ENCODE data around the gene ABLIM2.

Gene ABLIM2

GRCh38 chr4:8126523-8126922, 32.1 kb downstream of the ABLIM2 start:
- Mint-ChIP-seq H3K27ac (no peak overlapping the region), H3K36me3 (ENCODE audit: low read depth) (no peaks in the 10 kb centered on the region), H3K4me3 (no peak overlapping the region), H3K27me3 (ENCODE audit: low read depth) (no peaks in the 10 kb centered on the region), H3K4me1 (ENCODE audit: low read depth) (no peaks in the 10 kb centered on the region), H3K9me3 (no peaks in the 10 kb centered on the region)
- no peak for DNase-seq (ENCODE audit: low spot score)

DNA sequence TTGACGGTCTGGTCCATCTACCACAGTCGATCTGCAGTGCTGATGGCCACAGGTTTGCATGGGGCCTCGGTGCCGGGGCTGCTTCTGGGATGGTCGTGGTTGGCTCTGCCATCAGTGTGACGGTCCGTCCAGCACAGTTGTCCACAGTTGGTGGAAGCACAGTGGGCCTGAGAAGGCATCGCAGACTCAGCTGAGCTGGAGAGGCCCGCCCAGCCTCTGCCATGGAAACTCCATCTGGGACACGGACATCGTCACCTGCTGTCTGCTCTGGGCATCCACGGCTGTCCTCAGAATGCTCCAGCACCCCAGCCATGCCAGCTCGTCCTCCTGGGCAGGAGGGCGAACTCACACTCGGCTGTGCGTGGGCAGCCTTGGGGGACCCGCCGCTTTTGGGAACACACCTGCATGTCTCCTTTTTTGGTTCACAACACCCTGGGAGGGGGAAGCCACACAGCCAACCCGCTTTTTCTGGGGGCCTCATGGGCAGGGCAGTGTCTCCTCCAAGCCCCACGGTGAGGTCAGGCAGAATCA, 33.0 kb downstream of the ABLIM2 start:
- no peaks in the 10 kb centered on the region for H3K9me3 Mint-ChIP-seq
- no peaks in the 10 kb centered on the region for H3K36me3 Mint-ChIP-seq (ENCODE audit: low read depth)
- H3K4me1 Mint-ChIP-seq (ENCODE audit: low read depth), result no peaks in the 10 kb centered on the region
- H3K27me3 Mint-ChIP-seq (ENCODE audit: low read depth), result no peaks in the 10 kb centered on the region
- no peak overlapping the region for H3K4me3 Mint-ChIP-seq
- no peak overlapping the region for H3K27ac Mint-ChIP-seq
- no peak for DNase-seq (ENCODE audit: low spot score)

- Mint-ChIP-seq H3K27ac (no peak overlapping the region), H3K4me1 (ENCODE audit: low read depth) (no peaks in the 10 kb centered on the region), H3K27me3 (ENCODE audit: low read depth) (no peaks in the 10 kb centered on the region)
These were observed 34.7 kb downstream of the ABLIM2 start for GRCh38 chr4:8123870-8124269.

GRCh38 chr4:8123389-8123788, 35.2 kb downstream of the ABLIM2 start:
- no peaks in the 10 kb centered on the region for H3K4me1 Mint-ChIP-seq (ENCODE audit: low read depth)
- no peak for DNase-seq (ENCODE audit: low spot score)
- H3K27ac Mint-ChIP-seq, result no peak overlapping the region
- no peaks in the 10 kb centered on the region for H3K9me3 Mint-ChIP-seq
- H3K4me3 Mint-ChIP-seq, result no peak overlapping the region
- H3K36me3 Mint-ChIP-seq (ENCODE audit: low read depth), result no peaks in the 10 kb centered on the region
- H3K27me3 Mint-ChIP-seq (ENCODE audit: low read depth), result no peaks in the 10 kb centered on the region

More at GRCh38 chr4:8123870-8124269, 34.7 kb downstream of the ABLIM2 start:
- no peak overlapping the region for H3K4me3 Mint-ChIP-seq
- no peaks in the 10 kb centered on the region for H3K9me3 Mint-ChIP-seq
- no peaks in the 10 kb centered on the region for H3K36me3 Mint-ChIP-seq (ENCODE audit: low read depth)
- DNase-seq (ENCODE audit: low spot score), result no peak

DNA sequence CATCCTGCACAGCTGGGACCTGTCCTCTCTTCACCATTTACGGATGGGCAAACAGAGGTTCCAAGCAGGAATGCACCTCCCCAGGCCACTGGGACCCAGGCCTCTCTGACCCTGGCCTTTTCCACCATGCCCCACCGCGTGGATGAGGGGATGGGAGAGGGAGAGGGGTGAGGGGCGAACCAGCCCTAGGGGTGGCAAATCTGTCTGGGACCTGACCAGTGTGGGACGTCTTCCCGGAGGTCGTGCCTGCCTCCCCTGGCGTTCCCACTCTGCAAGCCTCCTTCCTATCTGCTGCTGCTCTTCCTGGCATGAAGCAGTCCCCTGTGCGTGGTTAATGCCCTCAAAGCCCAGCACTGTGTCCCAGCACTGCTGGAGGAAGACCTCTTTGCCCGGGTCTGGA, 35.9 kb downstream of the ABLIM2 start:
- no peak overlapping the region for H3K27ac Mint-ChIP-seq
- no peaks in the 10 kb centered on the region for H3K36me3 Mint-ChIP-seq (ENCODE audit: low read depth)
- no peaks in the 10 kb centered on the region for H3K4me1 Mint-ChIP-seq (ENCODE audit: low read depth)
- DNase-seq (ENCODE audit: low spot score), result no peak
- no peak overlapping the region for H3K4me3 Mint-ChIP-seq
- no peaks in the 10 kb centered on the region for H3K9me3 Mint-ChIP-seq
- H3K27me3 Mint-ChIP-seq (ENCODE audit: low read depth), result no peaks in the 10 kb centered on the region

DNA sequence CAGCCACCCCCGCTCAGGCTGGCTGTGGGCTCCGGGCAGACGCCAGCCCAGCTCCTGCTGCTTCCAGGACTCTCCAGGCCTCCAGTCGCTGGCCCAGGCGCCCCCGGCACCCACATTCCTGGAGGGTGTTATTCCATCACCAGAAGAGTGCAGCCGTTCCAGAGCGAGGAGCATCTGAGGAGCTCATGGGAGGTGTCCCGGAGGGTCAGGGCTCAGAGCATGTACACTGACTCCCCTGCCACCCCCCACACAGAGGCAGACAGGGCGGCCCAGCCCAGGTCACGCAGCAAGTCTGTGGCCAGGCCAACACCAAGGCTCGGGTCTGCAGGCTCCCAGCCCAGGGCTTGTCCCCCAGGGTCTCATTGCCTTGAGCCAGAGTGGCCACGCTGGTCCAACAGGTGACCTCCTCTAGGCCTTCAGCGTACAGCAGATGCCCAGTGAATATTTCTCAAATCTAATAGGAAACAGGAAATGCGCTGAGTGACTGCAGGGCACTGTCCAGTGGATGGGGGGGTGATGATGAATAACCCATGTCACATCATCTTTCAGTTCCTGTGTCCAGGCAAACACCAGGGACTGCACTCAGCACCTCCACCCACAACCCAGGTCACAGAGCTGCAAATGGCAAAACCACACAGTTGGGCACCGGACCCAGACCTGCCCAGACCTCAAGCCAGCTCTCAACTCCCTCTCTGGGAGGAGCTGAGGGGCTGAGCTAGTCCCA, 37.2 kb downstream of the ABLIM2 start:
- DNase-seq (ENCODE audit: low spot score), result no peak
- H3K4me3 Mint-ChIP-seq, result no peak overlapping the region

DNA sequence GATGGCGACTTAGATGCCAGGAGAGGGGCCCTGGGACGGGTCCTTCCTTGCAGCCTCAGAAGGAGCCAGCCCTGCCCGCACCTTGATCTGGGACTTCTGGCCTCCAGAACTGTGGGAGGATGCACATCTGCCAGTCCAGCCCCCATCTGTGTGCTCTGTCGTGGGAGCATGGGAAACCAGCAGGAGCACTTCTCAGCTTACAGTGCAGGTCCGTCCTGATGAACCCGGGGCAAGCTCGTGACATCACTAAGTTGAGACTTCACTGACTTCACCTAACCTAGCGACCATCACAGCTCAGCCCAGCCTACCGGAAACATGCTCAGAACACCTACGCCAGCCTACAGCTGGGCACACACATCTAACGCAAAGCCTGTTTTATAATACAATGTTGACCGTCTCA, 38.1 kb downstream of the ABLIM2 start:
- Mint-ChIP-seq H3K27me3 (ENCODE audit: low read depth) (no peaks in the 10 kb centered on the region), H3K4me1 (ENCODE audit: low read depth) (peaks cover 3% of the 10 kb centered on the region), H3K36me3 (ENCODE audit: low read depth) (no peaks in the 10 kb centered on the region), H3K9me3 (no peaks in the 10 kb centered on the region), H3K27ac (no peak overlapping the region), H3K4me3 (no peak overlapping the region)
- DNase-seq (ENCODE audit: low spot score), result no peak

More for the DNA sequence above, 37.2 kb downstream of the ABLIM2 start:
- H3K27ac Mint-ChIP-seq, result no peak overlapping the region
- no peaks in the 10 kb centered on the region for H3K27me3 Mint-ChIP-seq (ENCODE audit: low read depth)
- no peaks in the 10 kb centered on the region for H3K36me3 Mint-ChIP-seq (ENCODE audit: low read depth)
- no peaks in the 10 kb centered on the region for H3K9me3 Mint-ChIP-seq
- H3K4me1 Mint-ChIP-seq (ENCODE audit: low read depth), result peaks cover 3% of the 10 kb centered on the region

DNA sequence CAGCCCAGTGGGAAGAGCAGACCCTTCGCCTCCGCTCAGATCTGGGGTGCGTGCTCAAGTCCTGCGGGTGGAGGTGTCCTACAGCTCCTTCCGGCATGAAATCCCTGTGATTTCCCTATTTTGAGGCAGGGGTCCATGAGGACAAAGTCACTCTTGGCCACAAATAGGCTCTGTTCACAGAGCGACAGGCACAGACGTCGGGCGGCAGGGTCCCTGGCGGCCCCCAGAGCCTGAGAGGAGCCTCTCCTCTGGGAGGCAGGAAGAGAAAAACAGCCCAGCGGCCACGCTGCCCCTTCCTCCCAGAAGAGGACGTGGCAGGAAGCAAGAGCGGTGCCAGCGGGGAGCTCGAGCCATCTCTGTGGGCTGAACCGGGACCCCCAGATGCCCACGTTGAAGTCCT, 38.7 kb downstream of the ABLIM2 start:
- H3K27me3 Mint-ChIP-seq (ENCODE audit: low read depth), result no peaks in the 10 kb centered on the region
- no peaks in the 10 kb centered on the region for H3K9me3 Mint-ChIP-seq

DNA sequence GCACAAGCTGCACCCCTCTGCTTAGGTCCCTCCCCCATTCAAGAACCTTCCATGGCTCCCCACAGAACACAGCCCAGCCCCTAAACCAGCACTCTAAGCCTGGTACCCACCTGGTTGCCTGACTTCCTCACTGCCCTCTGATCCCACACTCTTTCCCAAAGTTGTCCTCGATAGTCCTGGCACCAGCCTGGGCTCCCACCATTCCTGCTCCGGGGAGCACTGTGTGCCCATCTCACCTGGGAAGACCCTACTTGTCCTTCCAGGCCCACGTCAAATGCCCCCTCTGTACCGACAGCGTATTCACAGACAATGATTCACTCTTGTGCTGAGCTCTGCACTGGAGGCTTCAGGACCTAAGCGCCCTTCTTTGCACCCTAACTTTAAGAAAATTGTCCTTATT, 40.1 kb downstream of the ABLIM2 start:
- Mint-ChIP-seq H3K4me3 (no peak overlapping the region), H3K4me1 (ENCODE audit: low read depth) (peaks cover 3% of the 10 kb centered on the region), H3K9me3 (no peaks in the 10 kb centered on the region), H3K27me3 (ENCODE audit: low read depth) (no peaks in the 10 kb centered on the region), H3K27ac (no peak overlapping the region), H3K36me3 (ENCODE audit: low read depth) (no peaks in the 10 kb centered on the region)
- no peak for DNase-seq (ENCODE audit: low spot score)

More for the DNA sequence above, 38.7 kb downstream of the ABLIM2 start:
- Mint-ChIP-seq H3K36me3 (ENCODE audit: low read depth) (no peaks in the 10 kb centered on the region), H3K4me1 (ENCODE audit: low read depth) (peaks cover 3% of the 10 kb centered on the region), H3K4me3 (no peak overlapping the region), H3K27ac (no peak overlapping the region)
- no peak for DNase-seq (ENCODE audit: low spot score)

GRCh38 chr4:8118035-8118434, 40.6 kb downstream of the ABLIM2 start:
- Mint-ChIP-seq H3K27me3 (ENCODE audit: low read depth) (no peaks in the 10 kb centered on the region), H3K9me3 (no peaks in the 10 kb centered on the region), H3K4me1 (ENCODE audit: low read depth) (peaks cover 3% of the 10 kb centered on the region), H3K4me3 (no peak overlapping the region), H3K27ac (no peak overlapping the region), H3K36me3 (ENCODE audit: low read depth) (no peaks in the 10 kb centered on the region)
- no peak for DNase-seq (ENCODE audit: low spot score)

GRCh38 chr4:8117278-8117682, 41.3 kb downstream of the ABLIM2 start:
- DNase-seq (ENCODE audit: low spot score), result peak; percentile 11
- peaks cover 3% of the 10 kb centered on the region for H3K4me1 Mint-ChIP-seq (ENCODE audit: low read depth)
- no peaks in the 10 kb centered on the region for H3K27me3 Mint-ChIP-seq (ENCODE audit: low read depth)
- no peaks in the 10 kb centered on the region for H3K36me3 Mint-ChIP-seq (ENCODE audit: low read depth)
- H3K4me3 Mint-ChIP-seq, result no peak overlapping the region
- no peaks in the 10 kb centered on the region for H3K9me3 Mint-ChIP-seq
- H3K27ac Mint-ChIP-seq, result no peak overlapping the region

- H3K4me3 Mint-ChIP-seq, result no peak overlapping the region
- no peak overlapping the region for H3K27ac Mint-ChIP-seq
- H3K9me3 Mint-ChIP-seq, result no peaks in the 10 kb centered on the region
- H3K27me3 Mint-ChIP-seq (ENCODE audit: low read depth), result no peaks in the 10 kb centered on the region
- DNase-seq (ENCODE audit: low spot score), result no peak
- peaks cover 3% of the 10 kb centered on the region for H3K4me1 Mint-ChIP-seq (ENCODE audit: low read depth)
- no peaks in the 10 kb centered on the region for H3K36me3 Mint-ChIP-seq (ENCODE audit: low read depth)
These were observed 42.7 kb downstream of the ABLIM2 start for GRCh38 chr4:8115916-8116315.

GRCh38 chr4:8115203-8115520, 43.5 kb downstream of the ABLIM2 start:
- Mint-ChIP-seq H3K4me3 (no peak overlapping the region), H3K27ac (no peak overlapping the region)
- DNase-seq (ENCODE audit: low spot score), result no peak

DNA sequence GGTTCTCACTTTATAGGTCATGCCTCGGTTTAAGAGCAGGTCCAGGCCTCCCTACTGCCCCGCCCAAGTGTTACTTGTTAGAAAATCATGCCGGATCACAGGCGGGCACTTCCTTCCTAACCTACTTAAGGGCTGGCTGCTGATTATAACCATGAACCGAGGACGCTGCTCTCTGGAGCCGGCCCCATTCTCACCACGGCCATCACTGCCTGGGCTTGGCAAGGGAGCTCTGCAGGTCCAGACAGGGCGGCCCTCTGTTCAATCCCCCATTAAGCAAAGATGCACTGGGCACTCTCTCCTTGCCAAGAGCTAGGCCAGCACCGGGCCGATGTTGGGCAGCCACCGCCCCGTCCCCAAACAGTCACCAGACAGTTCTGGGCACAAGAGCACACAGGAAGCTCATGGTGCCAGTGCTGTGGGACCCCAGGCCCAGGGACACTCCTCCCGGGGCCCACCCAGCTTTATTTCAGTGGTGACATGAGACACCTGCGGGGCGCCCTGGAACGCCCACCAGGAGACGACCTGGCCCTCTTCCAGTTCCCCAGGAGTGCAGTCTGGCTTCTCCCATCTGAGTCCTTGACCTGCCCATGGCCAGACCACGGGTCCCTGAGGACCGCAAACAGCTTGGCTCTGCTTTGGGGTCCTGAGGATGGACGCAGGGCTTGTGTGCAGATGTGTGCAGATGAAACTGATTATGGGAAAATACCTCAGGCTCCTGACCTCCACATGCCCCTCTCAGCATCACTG, 44.0 kb downstream of the ABLIM2 start:
- no peak overlapping the region for H3K4me3 Mint-ChIP-seq
- DNase-seq (ENCODE audit: low spot score), result no peak
- H3K36me3 Mint-ChIP-seq (ENCODE audit: low read depth), result no peaks in the 10 kb centered on the region
- H3K4me1 Mint-ChIP-seq (ENCODE audit: low read depth), result peaks cover 3% of the 10 kb centered on the region
- H3K27me3 Mint-ChIP-seq (ENCODE audit: low read depth), result no peaks in the 10 kb centered on the region
- no peak overlapping the region for H3K27ac Mint-ChIP-seq
- no peaks in the 10 kb centered on the region for H3K9me3 Mint-ChIP-seq

More at GRCh38 chr4:8115203-8115520, 43.5 kb downstream of the ABLIM2 start:
- H3K27me3 Mint-ChIP-seq (ENCODE audit: low read depth), result no peaks in the 10 kb centered on the region
- peaks cover 3% of the 10 kb centered on the region for H3K4me1 Mint-ChIP-seq (ENCODE audit: low read depth)
- H3K36me3 Mint-ChIP-seq (ENCODE audit: low read depth), result no peaks in the 10 kb centered on the region
- no peaks in the 10 kb centered on the region for H3K9me3 Mint-ChIP-seq

Measured in T-helper 2 cell treated with Interferon-gamma antibody and Interleukin-4, amounts not matched to agents 5 μg/mL and 100 μg/mL, for 36 hours (primary cell).